Neural progenitor cell (in vitro differentiated cells): ENCODE results near the gene AGMO.

Source experiments
- CTCF ChIP-seq: fragments of 200-600 bp; sonication (generic); IDR thresholded peaks from 2 replicates; pipeline ENCODE4 v1.5.1; 2017; ENCODE audit warnings: antibody characterized with exemption, mild to moderate bottlenecking
- EZH2 ChIP-seq: fragments of 200-600 bp; sonication (generic); IDR thresholded peaks from 2 replicates; pipeline ENCODE4 v1.6.1; 2017; ENCODE audit warnings: antibody characterized with exemption, mild to moderate bottlenecking, moderate library complexity

- TF ChIP-seq CTCF (no peak), EZH2 (no peak)
These were observed 144.3 kb downstream of the AGMO start for GRCh38 chr7:15417341-15417988.
